Activated CD4-positive, alpha-beta T cell treated with anti-CD3 and anti-CD28 coated beads, Interleukin-2, amount 10 ng/mL, durations not matched to agents 7 days and 5 days (primary cell): ENCODE measurements around the gene GDPD5. TPM values are rescaled to one million over a fixed set of nuclear protein-coding genes. Genes with fewer than 3 reads are reported as not detected.

ENCODE experiments used
- CTCF ChIA-PET: fragments of 350-600 bp; sonication (Branson Sonifier 250); formaldehyde crosslinking; loops from one replicate; lab custom pipeline; 2021; ENCODE audit warnings: antibody characterized with exemption; lab: Charles Lee
- POLR2A ChIA-PET: fragments of 350-600 bp; sonication (Branson Sonifier 250); formaldehyde crosslinking; loops from one replicate; lab custom pipeline; 2021; ENCODE audit warnings: antibody characterized with exemption; lab: Charles Lee
- DNase-seq: peaks from one replicate; pipeline ENCODE4 v3.0.0-alpha.2; 2020
- H3K27ac Mint-ChIP-seq: one replicate; pipeline ENCODE4 v1.8.0; 2021; ENCODE audit warnings: mild to moderate bottlenecking, moderate library complexity, mixed read lengths
- H3K27me3 Mint-ChIP-seq: one replicate; pipeline ENCODE4 v1.8.0; 2021; ENCODE audit warnings: mixed read lengths
- H3K36me3 Mint-ChIP-seq: one replicate; pipeline ENCODE4 v1.8.0; 2021; ENCODE audit warnings: low read depth, mixed read lengths
- H3K4me1 Mint-ChIP-seq: one replicate; pipeline ENCODE4 v1.8.0; 2021; ENCODE audit warnings: mixed read lengths
- H3K4me3 Mint-ChIP-seq: one replicate; pipeline ENCODE4 v1.8.0; 2021; ENCODE audit warnings: mild to moderate bottlenecking, moderate library complexity, mixed read lengths
- H3K9me3 Mint-ChIP-seq: one replicate; pipeline ENCODE4 v1.8.0; 2021; ENCODE audit warnings: mixed read lengths
- total RNA-seq, 2 experiments: library from RNA; stranded (reverse); gene quantifications; one replicate each; pipeline ENCODE4 v1.2.3, GENCODE V29; 2021

Gene GDPD5
- total RNA-seq, 2 experiments from 2014 or later: 55.8 to 62.3 TPM

- H3K4me1 Mint-ChIP-seq: peaks cover 16% of the 10 kb centered on the region
- ChIA-PET POLR2A (no interaction called here), CTCF (interaction anchor here (0.6 to 2.1 kb wide), 6 partner anchors 11 to 146 kb away, joined by 3 to 8 read pairs (median 4); no protein-coding TSS in a partner anchor)
- no peaks in the 10 kb centered on the region for H3K9me3 Mint-ChIP-seq
- DNase-seq: no peak
- no peaks in the 10 kb centered on the region for H3K27me3 Mint-ChIP-seq
- peaks cover 37% of the 10 kb centered on the region for H3K36me3 Mint-ChIP-seq
- no peak overlapping the region for H3K4me3 Mint-ChIP-seq
- no peak overlapping the region for H3K27ac Mint-ChIP-seq
These were observed 116.9 kb downstream of the GDPD5 start for GRCh38 chr11:75408957-75409219.

- Mint-ChIP-seq H3K4me3 (no peak overlapping the region), H3K36me3 (peaks cover 55% of the 10 kb centered on the region), H3K4me1 (peaks cover 41% of the 10 kb centered on the region), H3K9me3 (no peaks in the 10 kb centered on the region), H3K27me3 (no peaks in the 10 kb centered on the region), H3K27ac (no peak overlapping the region)
- CTCF ChIA-PET: interaction anchor here (1.2 to 1.8 kb wide), 2 partner anchors 11 to 117 kb away, joined by 3 to 5 read pairs; no protein-coding TSS in a partner anchor
- DNase-seq: no peak
- POLR2A ChIA-PET: no interaction called here
These were observed 119.4 kb downstream of the GDPD5 start for GRCh38 chr11:75406338-75406777.

- ChIA-PET CTCF (interaction anchor here (1.5 kb wide), 1 partner anchor 16 kb away, joined by 3 read pairs; no protein-coding TSS in a partner anchor), POLR2A (interaction anchor here (0.5 kb wide), 1 partner anchor 9 kb away, joined by 4 read pairs; no protein-coding TSS in a partner anchor)
- DNase-seq: no peak
- H3K27me3 Mint-ChIP-seq: no peaks in the 10 kb centered on the region
- H3K27ac Mint-ChIP-seq: peak overlapping the region; percentile 68
- H3K36me3 Mint-ChIP-seq: peaks cover 74% of the 10 kb centered on the region
- H3K9me3 Mint-ChIP-seq: no peaks in the 10 kb centered on the region
- peaks cover 49% of the 10 kb centered on the region for H3K4me1 Mint-ChIP-seq
- H3K4me3 Mint-ChIP-seq: no peak overlapping the region
These were observed 121.6 kb downstream of the GDPD5 start for GRCh38 chr11:75403983-75404658.

- POLR2A ChIA-PET: no interaction called here
- Mint-ChIP-seq H3K4me1 (peaks cover 55% of the 10 kb centered on the region), H3K27me3 (no peaks in the 10 kb centered on the region), H3K36me3 (peaks cover 69% of the 10 kb centered on the region), H3K9me3 (no peaks in the 10 kb centered on the region), H3K27ac (peak overlapping the region; percentile 28), H3K4me3 (no peak overlapping the region)
- CTCF ChIA-PET: interaction anchor here (1.5 kb wide), 1 partner anchor 15 kb away, joined by 3 read pairs; no protein-coding TSS in a partner anchor
- DNase-seq: no peak
These were observed 122.7 kb downstream of the GDPD5 start for GRCh38 chr11:75403037-75403436.

DNA sequence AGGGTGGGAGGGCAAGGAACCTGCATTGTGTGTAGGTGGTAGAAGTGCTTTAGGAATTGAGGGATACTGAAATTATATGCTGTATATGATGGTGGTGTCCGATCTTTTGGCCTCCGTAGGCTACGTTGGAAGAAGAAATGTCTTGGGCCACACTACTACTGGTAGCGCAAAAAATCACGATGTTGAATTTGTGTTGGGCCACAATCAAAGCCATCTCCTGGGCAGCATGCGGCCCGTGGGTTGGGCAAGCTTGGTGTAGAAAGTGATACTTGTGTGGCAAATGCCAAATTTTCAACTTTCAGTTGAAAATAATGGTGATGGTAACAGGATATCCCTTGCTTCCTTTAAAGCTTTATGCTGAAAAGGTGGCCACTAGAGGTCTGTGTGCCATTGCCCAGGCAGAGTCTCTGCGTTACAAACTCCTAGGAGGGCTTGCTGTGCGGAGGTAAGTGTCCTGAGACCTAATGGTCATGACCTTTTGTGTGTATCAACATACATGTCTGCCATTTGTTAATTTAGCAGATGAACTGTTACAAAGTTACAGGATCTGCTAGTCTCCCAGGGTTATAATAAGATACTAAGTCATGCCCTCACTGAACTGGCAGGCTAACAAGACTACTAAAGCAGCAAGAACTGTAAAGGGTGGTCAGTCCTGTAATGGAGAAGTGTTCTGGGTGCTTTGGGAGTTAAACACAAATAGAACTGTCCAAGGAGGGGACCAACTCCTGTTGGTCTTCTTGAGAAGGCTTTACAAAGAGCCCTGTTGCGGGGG, 123.6 kb downstream of the GDPD5 start:
- Mint-ChIP-seq H3K27me3 (no peaks in the 10 kb centered on the region), H3K9me3 (no peaks in the 10 kb centered on the region), H3K4me1 (peaks cover 52% of the 10 kb centered on the region), H3K27ac (peak overlapping the region; percentile 71), H3K36me3 (peaks cover 65% of the 10 kb centered on the region), H3K4me3 (peak overlapping the region; percentile 97)
- no peak for DNase-seq
- ChIA-PET CTCF (interaction anchor here (1.5 kb wide), 1 partner anchor 14 kb away, joined by 3 read pairs; no protein-coding TSS in a partner anchor), POLR2A (no interaction called here)

- ChIA-PET CTCF (interaction anchor here (0.6 to 2.2 kb wide), 7 partner anchors 11 to 171 kb away, joined by 3 to 8 read pairs (median 4); no protein-coding TSS in a partner anchor), POLR2A (interaction anchor here (0.6 kb wide), 2 partner anchors 74 to 673 kb away, joined by 3 read pairs; no protein-coding TSS in a partner anchor)
- H3K27me3 Mint-ChIP-seq: peaks cover 7% of the 10 kb centered on the region
- H3K36me3 Mint-ChIP-seq: peaks cover 57% of the 10 kb centered on the region
- H3K9me3 Mint-ChIP-seq: no peaks in the 10 kb centered on the region
- H3K4me3 Mint-ChIP-seq: peak overlapping the region; percentile 97
- H3K27ac Mint-ChIP-seq: peak overlapping the region; percentile 99
- DNase-seq: peak; percentile 22
- H3K4me1 Mint-ChIP-seq: peaks cover 47% of the 10 kb centered on the region
These were observed 125.4 kb downstream of the GDPD5 start for GRCh38 chr11:75400146-75400865.

- POLR2A ChIA-PET: interaction anchor here (0.6 kb wide), 1 partner anchor 75 kb away, joined by 3 read pairs; no protein-coding TSS in a partner anchor
- Mint-ChIP-seq H3K36me3 (peaks cover 52% of the 10 kb centered on the region), H3K27ac (peak within 1 kb of the TSS; percentile 99), H3K9me3 (no peaks in the 10 kb centered on the region), H3K4me1 (peaks cover 46% of the 10 kb centered on the region), H3K27me3 (peaks cover 7% of the 10 kb centered on the region), H3K4me3 (peak within 1 kb of the TSS; percentile 97)
- DNase-seq: peak; percentile 90
- CTCF ChIA-PET: interaction anchor here (0.6 to 2.2 kb wide), 8 partner anchors 10 to 152 kb away, joined by 3 to 8 read pairs (median 4); no protein-coding TSS in a partner anchor
These were observed 126.2 kb downstream of the GDPD5 start, which contains the start of gene RPS3 for GRCh38 chr11:75399344-75400145. Gene RPS3, plus strand, starts transcription at chr11:75399518. Its CDS starts 30 bp downstream, at chr11:75399548.

DNA sequence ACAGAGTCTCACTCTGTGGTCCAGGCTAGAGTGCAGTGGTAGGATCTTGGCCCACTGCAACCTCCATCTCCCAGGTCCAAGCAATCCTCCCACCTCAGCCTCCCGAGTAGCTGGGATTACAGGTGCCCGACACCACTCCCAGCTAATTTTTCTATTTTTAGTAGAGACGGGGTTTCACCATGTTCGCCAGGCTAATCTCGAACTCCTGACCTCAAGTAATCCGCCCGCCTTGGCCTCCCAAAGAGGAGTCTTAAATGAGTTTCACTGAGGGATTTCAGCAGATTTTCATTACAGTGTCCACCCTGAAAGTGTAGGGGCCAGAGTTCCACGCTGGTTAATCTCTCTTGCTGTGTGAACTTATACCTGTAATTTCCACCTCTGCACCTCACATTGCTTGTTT, 126.8 kb downstream of the GDPD5 start:
- no peak for DNase-seq
- Mint-ChIP-seq H3K9me3 (no peaks in the 10 kb centered on the region), H3K4me1 (peaks cover 40% of the 10 kb centered on the region), H3K27me3 (peaks cover 7% of the 10 kb centered on the region), H3K4me3 (peak overlapping the region; percentile 97), H3K36me3 (peaks cover 45% of the 10 kb centered on the region), H3K27ac (peak overlapping the region; percentile 99)
- CTCF ChIA-PET: interaction anchor here (1.2 to 2.0 kb wide), 4 partner anchors 11 to 127 kb away, joined by 3 to 8 read pairs (median 3); partner anchors contain the start of gene GDPD5
- POLR2A ChIA-PET: no interaction called here

- POLR2A ChIA-PET: no interaction called here
- Mint-ChIP-seq H3K27ac (no peak overlapping the region), H3K4me3 (no peak overlapping the region), H3K9me3 (no peaks in the 10 kb centered on the region), H3K36me3 (peaks cover under 1% of the 10 kb centered on the region), H3K4me1 (peaks cover 8% of the 10 kb centered on the region), H3K27me3 (peaks cover 12% of the 10 kb centered on the region)
- no peak for DNase-seq
- CTCF ChIA-PET: no interaction called here
These were observed 131.5 kb downstream of the GDPD5 start for GRCh38 chr11:75394085-75394840.

- Mint-ChIP-seq H3K27ac (no peak overlapping the region), H3K36me3 (no peaks in the 10 kb centered on the region), H3K27me3 (peaks cover 10% of the 10 kb centered on the region), H3K4me3 (no peak overlapping the region), H3K4me1 (no peaks in the 10 kb centered on the region), H3K9me3 (no peaks in the 10 kb centered on the region)
- no peak for DNase-seq
- ChIA-PET POLR2A (no interaction called here), CTCF (interaction anchor here (0.6 to 3.3 kb wide), 7 partner anchors 50 to 187 kb away, joined by 3 to 23 read pairs (median 4); no protein-coding TSS in a partner anchor)
These were observed 135.8 kb downstream of the GDPD5 start for GRCh38 chr11:75389925-75390324.

GRCh38 chr11:75389276-75389605, 136.5 kb downstream of the GDPD5 start:
- no peaks in the 10 kb centered on the region for H3K36me3 Mint-ChIP-seq

More at GRCh38 chr11:75389276-75389605, 136.5 kb downstream of the GDPD5 start:
- Mint-ChIP-seq H3K27ac (no peak overlapping the region), H3K27me3 (peaks cover 10% of the 10 kb centered on the region), H3K4me3 (no peak overlapping the region), H3K9me3 (no peaks in the 10 kb centered on the region), H3K4me1 (peaks cover 6% of the 10 kb centered on the region)
- CTCF ChIA-PET: interaction anchor here (0.6 to 3.3 kb wide), 16 partner anchors 9 to 374 kb away, joined by 3 to 23 read pairs (median 3); no protein-coding TSS in a partner anchor
- DNase-seq: no peak
- POLR2A ChIA-PET: no interaction called here
